Measurements from ENCODE around the gene EXOSC5. TPM values are rescaled to one million over a fixed set of nuclear protein-coding genes. Genes with fewer than 3 reads are reported as not detected.
"Not testable (repeated sequence)": the region's sequence is repeated elsewhere in the genome, so short reads cannot be mapped to it uniquely, and the experiment has no call there.

EXOSC5 gene
- polyA plus RNA-seq, 1 of the 3 experiments (the other 2 are of a cell fraction), result 74.1 TPM

- TF ChIP-seq IRF3 (IDR thresholded peaks at IDR 0.05; ENCODE audit: low read depth, low read length), result no peak
Measured at GRCh38 chr19:41436674-41436951, 39.5 kb upstream of the EXOSC5 start (continued).

- POLR2A ChIA-PET, result interaction anchor here (0.6 kb wide), 1 partner anchor 48 kb away, joined by 3 read pairs; no protein-coding TSS in a partner anchor
- H3K36me3 ChIP-seq (replicated peaks in 1 of 2; ENCODE audit: control insufficient read depth in 1 of 2, insufficient read depth in 2 of 2, low read length in 1 of 2), result peaks cover 4 to 14% of the 10 kb centered on the region in 2 experiments
- WGBS (ENCODE audit: low lambda C conversion rate), result 94% methylated on average over 19 of the region's 19 CpGs
Measured at GRCh38 chr19:41435936-41436673, 38.9 kb upstream of the EXOSC5 start.

GRCh38 chr19:41435376-41435775 is 38.2 kb upstream of the EXOSC5 start:
- not testable (repeated sequence) for H3K4me3 ChIP-seq (ENCODE audit: low read depth in 2 of 2, low read length in 1 of 2); H3K9ac ChIP-seq; H3K9me2 ChIP-seq; H3K4me2 ChIP-seq; DNase-seq; H3K27ac ChIP-seq (ENCODE audit: low read depth in 2 of 2, low read length in 1 of 2); H3K27me3 ChIP-seq (ENCODE audit: insufficient read depth); H4K20me1 ChIP-seq (ENCODE audit: insufficient read depth); H3K4me1 ChIP-seq (ENCODE audit: control insufficient read depth in 1 of 2, insufficient read depth in 2 of 2, low read depth in 1 of 2, low read length in 1 of 2); H3K9me3 ChIP-seq; H3F3A ChIP-seq (replicated peaks; ENCODE audit: insufficient read depth); H2AFZ ChIP-seq (ENCODE audit: low read depth)
- POLR2A ChIA-PET, result interaction anchor here (0.5 to 0.6 kb wide), 2 partner anchors 79 to 679 kb away, joined by 3 to 4 read pairs; no protein-coding TSS in a partner anchor
- WGBS (ENCODE audit: low lambda C conversion rate), result 97% methylated on average over 11 of the region's 11 CpGs
- Histone ChIP-seq H3K79me2 (ENCODE audit: insufficient read depth) (peaks cover 13% of the 10 kb centered on the region; the same call in 1 of the 2 replicates), H3K36me3 (replicated peaks in 1 of 2; ENCODE audit: control insufficient read depth in 1 of 2, insufficient read depth in 2 of 2, low read length in 1 of 2) (peaks cover 4 to 14% of the 10 kb centered on the region in 2 experiments)
- CTCF ChIA-PET, result interaction anchor here (0.6 to 1.8 kb wide), 3 partner anchors 10 to 1172 kb away, joined by 3 to 4 read pairs (median 4); no protein-coding TSS in a partner anchor

More at GRCh38 chr19:41435936-41436673, 38.9 kb upstream of the EXOSC5 start:
- Histone ChIP-seq H3K79me2 (ENCODE audit: insufficient read depth) (peaks cover 13% of the 10 kb centered on the region; the same call in 1 of the 2 replicates), H3K27me3 (ENCODE audit: insufficient read depth) (no peaks in the 10 kb centered on the region), H3K4me2 (no peak overlapping the region), H3K9me2 (no peaks in the 10 kb centered on the region), H2AFZ (ENCODE audit: low read depth) (no peak overlapping the region), H3K4me1 (ENCODE audit: control insufficient read depth in 1 of 2, insufficient read depth in 2 of 2, low read depth in 1 of 2, low read length in 1 of 2) (peaks cover 0 to 4% of the 10 kb centered on the region in 2 experiments; a peak in 3 of 4 replicates), H4K20me1 (ENCODE audit: insufficient read depth) (no peaks in the 10 kb centered on the region), H3K9ac (no peak overlapping the region), H3K27ac (ENCODE audit: low read depth in 2 of 2, low read length in 1 of 2) (no peak overlapping the region), H3F3A (replicated peaks; ENCODE audit: insufficient read depth) (peaks cover 4% of the 10 kb centered on the region), H3K9me3 (no peaks in the 10 kb centered on the region), H3K4me3 (ENCODE audit: low read depth in 2 of 2, low read length in 1 of 2) (no peak overlapping the region)
- TF ChIP-seq NRF1 (IDR thresholded peaks at IDR 0.05; ENCODE audit: low read depth, low read length), result no peak
- TF ChIP-seq GABPA (IDR thresholded peaks at IDR 0.05; ENCODE audit: low read depth), result no peak
- no peak for TF ChIP-seq FOXM1 (IDR thresholded peaks at IDR 0.05; ENCODE audit: low read depth)
- TF ChIP-seq SMC3 (IDR thresholded peaks at IDR 0.05; ENCODE audit: low read depth, low read length), result no peak
- no peak for TF ChIP-seq USF1 (IDR thresholded peaks at IDR 0.05; ENCODE audit: borderline replicate concordance, low read depth)
- no peak for TF ChIP-seq GATA2 (CRISPR knock-in tag; IDR thresholded peaks at IDR 0.05)
- TF ChIP-seq EZH2phosphoT487 (IDR thresholded peaks at IDR 0.05; ENCODE audit: borderline replicate concordance, low read depth), result no peak
- TF ChIP-seq TAF1 (IDR thresholded peaks at IDR 0.05; ENCODE audit: borderline replicate concordance, low read depth, low read length), result no peak
- TF ChIP-seq, protein P1, sequence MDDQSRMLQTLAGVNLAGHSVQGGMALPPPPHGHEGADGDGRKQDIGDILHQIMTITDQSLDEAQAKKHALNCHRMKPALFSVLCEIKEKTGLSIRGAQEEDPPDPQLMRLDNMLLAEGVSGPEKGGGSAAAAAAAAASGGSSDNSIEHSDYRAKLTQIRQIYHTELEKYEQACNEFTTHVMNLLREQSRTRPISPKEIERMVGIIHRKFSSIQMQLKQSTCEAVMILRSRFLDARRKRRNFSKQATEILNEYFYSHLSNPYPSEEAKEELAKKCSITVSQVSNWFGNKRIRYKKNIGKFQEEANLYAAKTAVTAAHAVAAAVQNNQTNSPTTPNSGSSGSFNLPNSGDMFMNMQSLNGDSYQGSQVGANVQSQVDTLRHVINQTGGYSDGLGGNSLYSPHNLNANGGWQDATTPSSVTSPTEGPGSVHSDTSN (IDR thresholded peaks at IDR 0.05), result no peak
- TF ChIP-seq SIN3A (IDR thresholded peaks at IDR 0.05; ENCODE audit: borderline replicate concordance, low read depth, low read length), result no peak
- no peak for TF ChIP-seq CTCF (IDR thresholded peaks at IDR 0.05)
- TF ChIP-seq, protein P2, sequence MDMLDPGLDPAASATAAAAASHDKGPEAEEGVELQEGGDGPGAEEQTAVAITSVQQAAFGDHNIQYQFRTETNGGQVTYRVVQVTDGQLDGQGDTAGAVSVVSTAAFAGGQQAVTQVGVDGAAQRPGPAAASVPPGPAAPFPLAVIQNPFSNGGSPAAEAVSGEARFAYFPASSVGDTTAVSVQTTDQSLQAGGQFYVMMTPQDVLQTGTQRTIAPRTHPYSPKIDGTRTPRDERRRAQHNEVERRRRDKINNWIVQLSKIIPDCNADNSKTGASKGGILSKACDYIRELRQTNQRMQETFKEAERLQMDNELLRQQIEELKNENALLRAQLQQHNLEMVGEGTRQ (IDR thresholded peaks at IDR 0.05; ENCODE audit: borderline replicate concordance, low read depth, low read length), result no peak
- TF ChIP-seq RXRA (IDR thresholded peaks at IDR 0.05; ENCODE audit: borderline replicate concordance, low read depth), result no peak
- no peak for TF ChIP-seq FOXJ3 (CRISPR knock-in tag; IDR thresholded peaks at IDR 0.05)
- DNase-seq, result no peak
- CTCF ChIA-PET, result interaction anchor here (1.3 to 1.8 kb wide), 3 partner anchors 11 to 127 kb away, joined by 3 to 4 read pairs (median 4); no protein-coding TSS in a partner anchor

All from SK-N-SH (cell line).